GM12878 (cell line): ENCODE results near the gene SNX33. TPM values are rescaled to one million over a fixed set of nuclear protein-coding genes. Genes with fewer than 3 reads are reported as not detected.

ENCODE experiments used
- ATAC-seq: fragments of 200-7000 bp; cut with Tn5 transposase; 3 replicates; pipeline ENCODE4 v1.9.1; 2020; ENCODE audit warnings: mild to moderate bottlenecking, moderate library complexity
- BruUV-seq: library from RNA; stranded (reverse); fragments of 400-500 nt; replicated peaks from 2 replicates; lab custom pipeline; 2021; lab: Mats Ljungman, UMichigan
- CTCF ChIA-PET: fragments of 300-600 bp; sonication (Branson Sonifier 250); formaldehyde crosslinking; extraction: SDS; loops from one replicate; lab custom pipeline; 2021; ENCODE audit warnings: inconsistent platforms; lab: Yijun Ruan, JAX
- POLR2A ChIA-PET: fragments of 350-600 bp; formaldehyde crosslinking; extraction: SDS; loops from one replicate; lab custom pipeline; 2021; ENCODE audit warnings: inconsistent platforms; lab: Charles Lee
- RAD21 ChIA-PET: fragments of 300-600 bp; sonication (Branson Sonifier 250); formaldehyde crosslinking; loops from one replicate; lab custom pipeline; 2023; ENCODE audit warnings: antibody characterized with exemption; ENCODE audit not compliant: unreplicated experiment; lab: Charles Lee
- SMC1A ChIA-PET: fragments of 300-600 bp; sonication (Branson Sonifier 250); formaldehyde crosslinking; loops from one replicate; lab custom pipeline; 2023; ENCODE audit not compliant: unreplicated experiment, uncharacterized antibody; lab: Charles Lee
- DNase-seq: peaks from one replicate; pipeline ENCODE4 v3.0.0-alpha.2; 2011; ENCODE audit warnings: low read depth, low spot score
- FAIRE-seq: peaks from 3 replicates; lab custom pipeline; 2011; peaks lifted over from hg19 to GRCh38; lab: Jason Lieb, UNC
- H2AFZ ChIP-seq: 2 replicates; pipeline ENCODE4 v1.6.0; 2011; ENCODE audit warnings: low read depth, low read length, control low read depth; ENCODE audit not compliant: control insufficient read depth
- H3K27ac ChIP-seq: 2 replicates; pipeline ENCODE4 v1.5.1; 2011; ENCODE audit warnings: control low read depth; ENCODE audit not compliant: control insufficient read depth, insufficient read depth
- H3K27me3 ChIP-seq, 2 experiments: replicated peaks in 1 of 2; 2 replicates each; pipeline versions ENCODE4 v1.6.0 to v1.6.1; 2011; ENCODE audit warnings: low read length in 1 of 2; ENCODE audit not compliant: control insufficient read depth in 2 of 2, insufficient read depth in 2 of 2
- H3K36me3 ChIP-seq, 2 experiments: 2 replicates each; pipeline ENCODE4 v1.5.1; 2011; ENCODE audit warnings: low read length in 1 of 2; ENCODE audit not compliant: control insufficient read depth in 2 of 2, insufficient read depth in 2 of 2
- H3K4me1 ChIP-seq: 2 replicates; pipeline ENCODE4 v1.6.1; 2011; ENCODE audit warnings: mild to moderate bottlenecking, low read length, moderate library complexity, mixed read lengths; ENCODE audit not compliant: control insufficient read depth, insufficient read depth
- H3K4me2 ChIP-seq: 2 replicates; pipeline ENCODE4 v1.6.0; 2011; ENCODE audit warnings: control low read depth; ENCODE audit not compliant: control insufficient read depth, insufficient read depth
- H3K4me3 ChIP-seq: fragments of 200-600 bp; sonication (generic); 2 replicates; pipeline ENCODE4 v1.5.1; 2016
- H3K79me2 ChIP-seq: 2 replicates; pipeline ENCODE4 v1.6.0; 2011; ENCODE audit warnings: low read length; ENCODE audit not compliant: control insufficient read depth, insufficient read depth
- H3K9ac ChIP-seq: 2 replicates; pipeline ENCODE4 v1.8.0; 2011; ENCODE audit warnings: low read length, control low read depth, mixed read lengths; ENCODE audit not compliant: control insufficient read depth, insufficient read depth
- H3K9me3 ChIP-seq: replicated peaks from 3 replicates; pipeline ENCODE4 v1.5.1; 2011; ENCODE audit warnings: mild to moderate bottlenecking, low read length; ENCODE audit not compliant: control insufficient read depth, insufficient read depth
- H4K20me1 ChIP-seq: 2 replicates; pipeline ENCODE4 v1.6.0; 2011; ENCODE audit not compliant: control insufficient read depth, insufficient read depth
- MYC ChIP-seq: IDR thresholded peaks from 2 replicates; pipeline ENCODE4 v1.6.1; 2011; ENCODE audit warnings: mild to moderate bottlenecking, low read length, moderate library complexity, inconsistent platforms; ENCODE audit not compliant: insufficient read depth, insufficient replicate concordance, insufficient read length, severe bottlenecking
- NR2C1 ChIP-seq: fragments of 450-650 bp; IDR thresholded peaks from 2 replicates; pipeline ENCODE4 v1.6.1; 2017; ENCODE audit warnings: antibody characterized with exemption, mild to moderate bottlenecking, moderate library complexity
- RAD51 ChIP-seq: fragments of 450-650 bp; IDR thresholded peaks from 2 replicates; pipeline ENCODE4 v1.6.1; 2016; ENCODE audit warnings: moderate library complexity, mild to moderate bottlenecking, inconsistent platforms
- RELA ChIP-seq: fragments of 450-650 bp; IDR thresholded peaks from 2 replicates; pipeline ENCODE4 v1.8.0; 2014; ENCODE audit warnings: borderline replicate concordance; ENCODE audit not compliant: partially characterized antibody
- RFX5 ChIP-seq: IDR thresholded peaks from 2 replicates; pipeline ENCODE4 v1.6.1; 2011; ENCODE audit warnings: low read depth, low read length, improper control_type of control experiment
- WGBS: methylation state at CpG from one replicate; pipeline ENCODE4 v1.1.6; 2016; ENCODE audit warnings: low lambda C conversion rate; ENCODE audit not compliant: insufficient replicate concordance, insufficient coverage; ENCODE audit errors: missing lambda C conversion rate; 5-methylcytosine and 5-hydroxymethylcytosine counted together
- in situ Hi-C: fragments of 300-500 bp; cut with MboI; formaldehyde crosslinking; loops from 9 replicates; pipeline ENCODE4 v1.14.3; 2018; ENCODE audit warnings: mixed read lengths
- intact Hi-C: fragments of 100-400 bp; cut with micrococcal nuclease; formaldehyde crosslinking; loops from one replicate; pipeline ENCODE4 v1.14.2; 2022; ENCODE audit not compliant: unreplicated experiment
- polyA plus RNA-seq, 11 experiments: library from polyadenylated mRNA; depleted of rRNA in 4 of 11; unstranded in 6 of 11; stranded (reverse) in 5 of 11; fragments of >200 nt; fragmentation: Nextera tagmentation in 4 of 11; fragmentation: Illumina TruSeq in 1 of 11; extraction: Ambion mirVana in 4 of 11; extraction: Trizol in 1 of 11; gene quantifications; 1 replicate in 1 of 11; 2 replicates in 10 of 11; pipeline versions ENCODE4 v1.2.1 to v1.2.3, GENCODE V29; 2011 to 2016; ENCODE audit warnings: inconsistent platforms in 2 of 11, missing spikeins in 2 of 11, low read depth in 1 of 11
- total RNA-seq, 4 experiments: library from RNA; depleted of rRNA in 3 of 4; stranded (reverse); fragments of >200 nt in 3 of 4; fragmentation: Illumina TruSeq in 1 of 4; extraction: Trizol in 1 of 4; gene quantifications; 2 replicates each; pipeline versions ENCODE4 v1.2.1 to v1.2.3, GENCODE V29; 2013 to 2021

Gene SNX33
- total and polyA plus RNA-seq, 10 of the 15 experiments (the other 5 are each of a cell fraction or from before 2014, with no cell fraction given) = 0.13 to 1.9 (median 0.55) TPM

DNA sequence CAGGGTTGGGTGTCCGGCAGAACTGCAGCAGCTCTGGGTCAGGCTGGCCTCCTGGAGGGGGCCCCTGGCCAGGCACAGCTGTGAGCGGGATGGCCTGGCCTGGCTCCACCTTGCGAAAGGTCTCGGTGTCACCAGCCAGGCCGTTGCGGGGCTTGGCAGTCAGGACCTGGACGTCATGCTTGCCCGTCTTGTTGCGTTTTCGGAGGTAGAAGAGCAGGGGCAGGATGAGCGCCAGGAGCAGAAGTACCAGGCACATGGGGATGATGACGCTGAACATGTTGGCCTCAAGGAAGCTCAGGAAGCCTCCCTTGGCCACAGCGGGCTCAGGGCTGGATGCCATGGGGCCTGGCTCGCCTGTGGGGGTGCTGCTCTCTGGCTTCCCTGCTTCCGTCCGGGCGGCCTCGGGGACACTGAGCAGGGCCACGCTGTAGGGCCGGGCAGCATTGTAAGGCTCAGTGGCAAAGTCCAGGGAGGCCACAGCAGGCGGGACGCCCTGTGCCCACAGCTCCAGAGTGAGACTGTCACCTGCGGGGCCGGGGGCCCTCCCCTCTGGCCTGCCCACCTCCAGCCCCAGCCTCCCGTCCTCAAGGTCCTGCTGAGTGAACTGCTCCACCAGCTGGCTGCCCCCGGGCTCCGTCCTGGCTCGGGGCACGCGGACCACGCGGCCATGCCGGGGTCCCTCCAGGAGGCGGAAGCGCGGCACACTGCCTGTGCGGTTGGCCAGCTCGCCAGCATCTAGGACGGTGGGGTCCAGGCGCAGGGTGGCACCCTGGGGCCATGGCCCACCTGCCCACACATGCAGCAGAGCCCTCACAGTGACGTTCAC is 28.1 kb downstream of the SNX33 start:
- Histone ChIP-seq H3K9me3 (no peaks in the 10 kb centered on the region), H3K27ac (no peak overlapping the region), H3K4me3 (no peak overlapping the region), H3K9ac (no peak overlapping the region), H3K79me2 (no peaks in the 10 kb centered on the region), H2AFZ (no peak overlapping the region), H3K27me3 (peaks cover 0 to 3% of the 10 kb centered on the region in 2 experiments; a peak in 3 of 4 replicates), H3K36me3 (no peaks in the 10 kb centered on the region), H4K20me1 (no peaks in the 10 kb centered on the region), H3K4me2 (no peak overlapping the region), H3K4me1 (no peaks in the 10 kb centered on the region)
- WGBS = 67% methylated on average over 37 of the region's 41 CpGs
- in situ Hi-C loops = no loop called here
- CTCF ChIA-PET = no interaction called here
- DNase-seq = no peak
- BruUV-seq = no TSS peak
- SMC1A ChIA-PET = interaction anchor here (0.6 to 0.9 kb wide), 2 partner anchors 224 to 308 kb away, joined by 3 read pairs; no protein-coding TSS in a partner anchor
- intact Hi-C loops = no loop called here
- POLR2A ChIA-PET = interaction anchor here (1.5 kb wide), 1 partner anchor 15 kb away, joined by 3 read pairs; no protein-coding TSS in a partner anchor
- RAD21 ChIA-PET = interaction anchor here (0.6 kb wide), 1 partner anchor 81 kb away, joined by 3 read pairs; no protein-coding TSS in a partner anchor
- no peak for FAIRE-seq
- no peak for ATAC-seq
- TF ChIP-seq RAD51 (no peak), MYC (no peak), RFX5 (no peak), RELA (no peak), NR2C1 (no peak)
